CD4-positive, alpha-beta T cell (primary cell): Measurements from ENCODE around the gene CCDC187. TPM values are rescaled to one million over a fixed set of nuclear protein-coding genes. Genes with fewer than 3 reads are reported as not detected.

ENCODE experiments used
- ATAC-seq: fragments of 200-7000 bp; cut with Tn5 transposase; one replicate; pipeline ENCODE4 v1.10.0; 2022; ENCODE audit warnings: mild to moderate bottlenecking; ENCODE audit not compliant: poor library complexity
- CTCF ChIA-PET: fragments of 350-600 bp; sonication (Branson Sonifier 250); formaldehyde crosslinking; loops from one replicate; lab custom pipeline; 2021; ENCODE audit warnings: antibody characterized with exemption, inconsistent platforms; lab: Charles Lee
- POLR2A ChIA-PET: fragments of 350-600 bp; sonication (Branson Sonifier 250); formaldehyde crosslinking; loops from one replicate; lab custom pipeline; 2021; ENCODE audit warnings: antibody characterized with exemption, inconsistent platforms; lab: Charles Lee
- DNase-seq, 14 experiments: peaks; one replicate each; pipeline ENCODE4 v3.0.0-alpha.2; 2013 to 2020; ENCODE audit warnings: mixed read lengths in 2 of 14
- H3K27ac ChIP-seq, 2 donors: one replicate each; pipeline versions ENCODE4 v1.5.1 to v1.7.0; 2013; ENCODE audit warnings: low read length in 2 of 2, low read depth in 1 of 2, mild to moderate bottlenecking in 1 of 2
- H3K27me3 ChIP-seq, 2 experiments: 1 replicate in 1 of 2; 2 replicates in 1 of 2; pipeline versions ENCODE4 v1.6.1 to v1.7.0; 2013; ENCODE audit warnings: low read length in 2 of 2, control low read depth in 1 of 2, mild to moderate bottlenecking in 1 of 2, moderate library complexity in 1 of 2; ENCODE audit not compliant: insufficient read depth in 2 of 2, control insufficient read depth in 1 of 2
- H3K36me3 ChIP-seq: one replicate; pipeline ENCODE4 v1.6.1; 2013; ENCODE audit warnings: low read length, control low read depth; ENCODE audit not compliant: insufficient read depth
- H3K4me1 ChIP-seq: one replicate; pipeline ENCODE4 v1.6.1; 2013; ENCODE audit warnings: low read length, control low read depth; ENCODE audit not compliant: insufficient read depth
- H3K4me3 ChIP-seq: one replicate; pipeline ENCODE4 v1.5.1; 2013; ENCODE audit warnings: mild to moderate bottlenecking, low read length, moderate library complexity
- H3K9me3 ChIP-seq, 2 experiments: 1 replicate in 1 of 2; 2 replicates in 1 of 2; pipeline versions ENCODE4 v1.6.1 to v1.7.0; 2013; ENCODE audit warnings: low read length in 2 of 2, mild to moderate bottlenecking in 2 of 2, control low read depth in 1 of 2, moderate library complexity in 1 of 2; ENCODE audit not compliant: control insufficient read depth in 1 of 2, insufficient read depth in 1 of 2
- H3K27ac Mint-ChIP-seq: one replicate; pipeline ENCODE4 v1.8.0; 2020; ENCODE audit warnings: mixed read lengths
- H3K27me3 Mint-ChIP-seq: one replicate; pipeline ENCODE4 v1.8.0; 2021; ENCODE audit warnings: mixed read lengths
- H3K36me3 Mint-ChIP-seq: one replicate; pipeline ENCODE4 v1.8.0; 2021; ENCODE audit warnings: low read depth, mixed read lengths
- H3K4me1 Mint-ChIP-seq: one replicate; pipeline ENCODE4 v1.8.0; 2021; ENCODE audit warnings: low read depth, mixed read lengths
- H3K4me3 Mint-ChIP-seq: one replicate; pipeline ENCODE4 v1.8.0; 2020; ENCODE audit warnings: mild to moderate bottlenecking, mixed read lengths
- H3K9me3 Mint-ChIP-seq: one replicate; pipeline ENCODE4 v1.8.0; 2020; ENCODE audit warnings: mixed read lengths
- CTCF ChIP-seq: fragments of 200-600 bp; IDR thresholded peaks from one replicate; pipeline ENCODE4 v1.8.0; 2022; ENCODE audit warnings: antibody characterized with exemption, mild to moderate bottlenecking
- intact Hi-C, 2 experiments: fragments of 100-400 bp; cut with DNase I in 1 of 2; cut with micrococcal nuclease in 1 of 2; formaldehyde crosslinking; loops; one replicate each; pipeline versions ENCODE4 v1.15.1 to v1.9.0; 2023 to 2025; cut with DNase I, micrococcal nuclease
- total RNA-seq, 174 experiments: library from RNA in 2 of 174; stranded (reverse) in 2 of 174; gene quantifications; one replicate each; pipeline ENCODE4 v1.2.3 and lab custom pipeline; 2021 to 2026

CCDC187 gene
- total RNA-seq, 2 experiments from 2014 or later = not detected

GRCh38 chr9:136262671-136263178, 41.2 kb downstream of the CCDC187 start:
- H3K4me1 Mint-ChIP-seq = peaks cover 4% of the 10 kb centered on the region
- ATAC-seq (no peak), DNase-seq (no peak)
- Histone ChIP-seq H3K27ac (no peak overlapping the region), H3K9me3 (peaks cover 0 to 3% of the 10 kb centered on the region in 2 experiments), H3K4me1 (peaks cover 12% of the 10 kb centered on the region), H3K27me3 (no peaks in the 10 kb centered on the region), H3K36me3 (no peaks in the 10 kb centered on the region), H3K4me3 (no peak overlapping the region)
- POLR2A ChIA-PET = no interaction called here
- CTCF ChIA-PET = no interaction called here
- no peaks in the 10 kb centered on the region for H3K36me3 Mint-ChIP-seq
- H3K27me3 Mint-ChIP-seq = no peaks in the 10 kb centered on the region
- TF ChIP-seq CTCF = no peak
- no peaks in the 10 kb centered on the region for H3K9me3 Mint-ChIP-seq
- intact Hi-C loops = no loop called here
- no peak overlapping the region for H3K27ac Mint-ChIP-seq
- no peak overlapping the region for H3K4me3 Mint-ChIP-seq

- ATAC-seq (no peak), DNase-seq (no peak)
- TF ChIP-seq CTCF = no peak
- Histone ChIP-seq H3K27ac (no peak overlapping the region), H3K4me3 (no peak overlapping the region), H3K9me3 (peaks cover 0 to 3% of the 10 kb centered on the region in 2 experiments), H3K36me3 (no peaks in the 10 kb centered on the region), H3K4me1 (peaks cover 5% of the 10 kb centered on the region), H3K27me3 (no peaks in the 10 kb centered on the region)
- H3K36me3 Mint-ChIP-seq = no peaks in the 10 kb centered on the region
- peaks cover 2% of the 10 kb centered on the region for H3K4me1 Mint-ChIP-seq
- no peaks in the 10 kb centered on the region for H3K9me3 Mint-ChIP-seq
- H3K27me3 Mint-ChIP-seq = no peaks in the 10 kb centered on the region
- no peak overlapping the region for H3K27ac Mint-ChIP-seq
- POLR2A ChIA-PET = no interaction called here
- no peak overlapping the region for H3K4me3 Mint-ChIP-seq
- CTCF ChIA-PET = no interaction called here
- intact Hi-C loops = no loop called here
These were observed 42.0 kb downstream of the CCDC187 start for GRCh38 chr9:136261686-136262430.

DNA sequence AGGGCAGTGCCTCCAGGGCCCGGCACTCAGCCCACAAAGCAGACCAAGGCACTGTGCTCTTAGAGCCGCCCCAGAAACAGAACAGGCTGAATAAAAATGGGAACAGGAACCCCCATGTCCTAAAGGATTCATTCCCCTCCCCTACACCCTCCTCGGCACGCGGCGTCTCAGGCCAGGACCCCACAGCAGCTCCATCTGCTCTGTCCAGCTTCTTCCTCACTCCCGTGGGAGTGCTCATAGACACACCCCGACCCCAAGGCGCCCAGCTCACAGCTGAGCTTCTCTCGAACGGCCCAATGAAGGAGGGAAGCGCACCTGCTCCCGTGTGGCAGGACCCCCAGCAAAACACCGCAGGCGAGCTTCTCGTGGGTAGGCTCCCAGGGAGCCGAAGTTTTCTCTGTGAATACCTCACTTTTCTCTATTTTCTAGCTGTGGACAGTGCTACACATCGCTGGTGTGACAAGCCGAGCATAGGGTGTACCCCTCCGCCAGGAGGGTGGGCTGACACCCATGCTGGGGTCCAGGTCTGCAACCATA, 42.9 kb downstream of the CCDC187 start:
- ATAC-seq (no peak), DNase-seq (no peak)
- ChIA-PET POLR2A (no interaction called here), CTCF (no interaction called here)
- Mint-ChIP-seq H3K27ac (no peak overlapping the region), H3K4me3 (no peak overlapping the region), H3K9me3 (no peaks in the 10 kb centered on the region), H3K27me3 (no peaks in the 10 kb centered on the region), H3K4me1 (no peaks in the 10 kb centered on the region), H3K36me3 (no peaks in the 10 kb centered on the region)
- Histone ChIP-seq H3K27ac (no peak overlapping the region), H3K27me3 (no peaks in the 10 kb centered on the region), H3K36me3 (no peaks in the 10 kb centered on the region), H3K9me3 (peaks cover 0 to 3% of the 10 kb centered on the region in 2 experiments), H3K4me3 (no peak overlapping the region), H3K4me1 (no peaks in the 10 kb centered on the region)
- intact Hi-C loops = no loop called here
- no peak for TF ChIP-seq CTCF
